BE2C (cell line): Measurements from ENCODE around the gene PLAU.
A peak's percentile ranks its signal among the peaks of the same experiment; 100 is the strongest.

Experiments used
- DNase-seq: peaks from one replicate; pipeline ENCODE4 v3.0.0-alpha.2; 2020
- H3K27me3 ChIP-seq: fragments of 250-450 bp; sonication (Bioruptor Pico); 2 replicates; pipeline ENCODE4 v1.5.1; 2020; ENCODE audit warnings: mild to moderate bottlenecking
- H3K36me3 ChIP-seq: fragments of 250-450 bp; sonication (Bioruptor Pico); 2 replicates; pipeline ENCODE4 v1.5.1; 2020; ENCODE audit warnings: mild to moderate bottlenecking
- H3K4me1 ChIP-seq: fragments of 250-450 bp; sonication (Bioruptor Pico); 2 replicates; pipeline ENCODE4 v1.5.1; 2020
- H3K4me3 ChIP-seq: 2 replicates; pipeline ENCODE4 v1.5.1; 2011; ENCODE audit warnings: low read depth, low read length
- H3K9me3 ChIP-seq: fragments of 250-450 bp; sonication (Bioruptor Pico); 2 replicates; pipeline ENCODE4 v1.5.1; 2020
- TF ChIP-seq, protein P1 (sequence below): IDR thresholded peaks from 2 replicates; pipeline ENCODE4 v1.5.1; 2012; ENCODE audit warnings: mild to moderate bottlenecking, low read depth, low read length

The PLAU gene

DNA sequence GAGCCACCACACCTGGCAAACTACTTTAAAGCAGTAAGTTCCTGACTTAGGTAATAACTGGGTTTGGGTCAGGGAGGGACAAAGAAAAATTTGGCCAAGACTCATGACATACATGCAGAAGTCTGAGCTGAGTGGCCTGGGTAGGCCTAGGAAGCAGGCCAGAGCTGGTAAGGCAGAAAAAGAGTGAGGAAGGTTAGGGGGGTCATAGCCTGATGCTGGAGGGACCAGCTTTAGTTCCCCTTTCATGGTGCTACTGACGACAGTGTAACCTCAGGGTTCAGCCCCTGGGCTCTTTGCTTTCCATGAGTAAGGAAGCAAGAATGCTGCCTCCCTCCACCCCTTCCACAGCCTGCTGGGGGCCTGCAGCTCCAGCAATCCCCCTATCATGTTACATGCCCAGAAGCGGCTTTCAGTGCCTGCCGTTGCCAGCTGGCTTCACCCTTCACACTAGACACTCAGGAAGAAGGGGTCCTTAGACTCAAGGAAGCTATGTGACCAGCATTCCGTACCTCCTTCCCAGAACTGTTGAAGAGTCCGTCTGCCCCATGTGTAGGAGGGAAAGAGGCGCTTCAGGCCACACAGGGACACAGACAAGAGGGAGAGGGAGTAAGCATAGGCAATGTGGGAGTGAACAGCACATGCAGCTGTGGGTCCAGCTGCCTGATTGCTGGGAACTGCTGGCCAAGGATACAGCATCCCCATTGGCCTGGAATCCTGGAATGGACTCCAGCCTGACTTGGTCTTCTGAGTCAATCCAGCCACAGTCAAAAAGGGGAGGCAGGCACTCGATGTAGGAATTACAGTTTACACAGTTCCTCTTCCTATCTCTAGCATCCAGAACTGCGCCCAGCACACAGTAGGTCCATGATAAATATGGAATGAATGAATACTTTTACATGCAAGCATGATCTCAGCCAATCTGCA, 4.1 kb upstream of the PLAU start:
- Histone ChIP-seq H3K4me3 (no peak overlapping the region), H3K36me3 (no peaks in the 10 kb centered on the region), H3K4me1 (no peaks in the 10 kb centered on the region), H3K9me3 (no peaks in the 10 kb centered on the region), H3K27me3 (peaks cover 18% of the 10 kb centered on the region)
- TF ChIP-seq, protein P1, sequence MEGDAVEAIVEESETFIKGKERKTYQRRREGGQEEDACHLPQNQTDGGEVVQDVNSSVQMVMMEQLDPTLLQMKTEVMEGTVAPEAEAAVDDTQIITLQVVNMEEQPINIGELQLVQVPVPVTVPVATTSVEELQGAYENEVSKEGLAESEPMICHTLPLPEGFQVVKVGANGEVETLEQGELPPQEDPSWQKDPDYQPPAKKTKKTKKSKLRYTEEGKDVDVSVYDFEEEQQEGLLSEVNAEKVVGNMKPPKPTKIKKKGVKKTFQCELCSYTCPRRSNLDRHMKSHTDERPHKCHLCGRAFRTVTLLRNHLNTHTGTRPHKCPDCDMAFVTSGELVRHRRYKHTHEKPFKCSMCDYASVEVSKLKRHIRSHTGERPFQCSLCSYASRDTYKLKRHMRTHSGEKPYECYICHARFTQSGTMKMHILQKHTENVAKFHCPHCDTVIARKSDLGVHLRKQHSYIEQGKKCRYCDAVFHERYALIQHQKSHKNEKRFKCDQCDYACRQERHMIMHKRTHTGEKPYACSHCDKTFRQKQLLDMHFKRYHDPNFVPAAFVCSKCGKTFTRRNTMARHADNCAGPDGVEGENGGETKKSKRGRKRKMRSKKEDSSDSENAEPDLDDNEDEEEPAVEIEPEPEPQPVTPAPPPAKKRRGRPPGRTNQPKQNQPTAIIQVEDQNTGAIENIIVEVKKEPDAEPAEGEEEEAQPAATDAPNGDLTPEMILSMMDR = no peak
- no peak for DNase-seq

DNA sequence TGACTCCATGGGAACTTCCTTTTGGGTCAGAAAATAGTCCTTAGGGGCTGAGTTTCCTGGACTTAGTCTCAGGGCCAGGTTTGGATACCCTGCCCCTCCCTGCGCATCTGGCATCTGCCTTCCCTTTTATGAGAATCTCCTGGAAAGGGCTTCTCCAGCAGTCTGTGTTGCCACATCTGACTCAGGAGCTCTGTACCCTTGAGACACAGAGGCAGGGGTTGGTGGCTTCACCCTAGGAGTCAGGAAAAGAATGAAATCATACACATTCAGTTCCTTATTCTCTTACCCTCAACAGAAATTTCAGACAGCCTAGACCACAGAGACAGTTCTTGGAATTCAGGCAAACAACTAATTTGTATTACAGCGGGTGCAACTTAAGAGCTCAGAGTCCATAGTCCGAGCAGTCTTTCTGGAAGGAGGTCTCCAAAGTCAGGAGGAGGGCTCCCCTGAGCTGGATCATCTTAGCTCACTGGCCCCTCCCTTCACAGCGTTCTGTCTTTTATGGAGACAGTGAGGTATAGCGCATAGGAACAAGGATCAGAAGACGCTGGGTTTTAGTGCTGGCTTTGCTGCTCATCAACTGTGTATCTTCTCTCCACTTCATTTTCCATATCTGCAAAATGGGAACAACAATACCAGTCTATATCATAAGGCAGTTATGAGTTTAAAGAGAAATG, 3.0 kb upstream of the PLAU start:
- no peaks in the 10 kb centered on the region for H3K9me3 ChIP-seq
- H3K27me3 ChIP-seq = peaks cover 23% of the 10 kb centered on the region
- TF ChIP-seq, protein P1 = no peak
- no peaks in the 10 kb centered on the region for H3K36me3 ChIP-seq
- no peaks in the 10 kb centered on the region for H3K4me1 ChIP-seq
- DNase-seq = no peak
- no peak overlapping the region for H3K4me3 ChIP-seq

DNA sequence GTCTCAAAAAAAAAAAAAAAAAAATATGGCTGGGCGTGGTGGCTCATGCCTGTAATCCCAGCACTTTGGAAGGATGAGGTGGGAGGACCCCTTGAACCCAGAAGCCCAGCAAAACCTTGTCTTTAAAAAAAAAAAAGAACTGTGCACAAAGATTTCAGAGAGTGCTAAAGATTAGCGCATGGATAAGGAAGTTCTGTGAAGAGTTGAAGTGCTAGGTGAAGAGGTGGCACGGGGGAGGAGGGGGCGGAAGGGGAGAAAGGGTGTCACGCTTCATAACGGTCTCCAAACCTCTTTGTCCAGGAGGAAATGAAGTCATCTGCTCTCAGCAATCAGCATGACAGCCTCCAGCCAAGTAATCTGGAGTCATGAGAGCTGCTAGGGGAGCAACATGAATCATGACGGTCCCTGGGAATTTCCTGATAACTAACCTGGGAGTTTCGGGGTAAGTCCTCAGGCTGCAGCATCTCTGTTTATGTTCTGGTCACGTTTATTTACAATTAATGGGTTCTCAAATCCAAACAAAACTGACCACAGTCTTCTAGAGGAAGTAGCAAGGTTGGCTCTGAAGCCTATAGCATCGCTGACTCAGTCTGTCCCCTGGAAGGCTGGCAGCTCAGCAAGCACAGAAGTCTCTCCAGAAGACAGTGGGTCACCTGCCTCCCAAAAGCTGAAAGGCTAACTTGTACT, 1.9 kb upstream of the PLAU start:
- H3K9me3 ChIP-seq = no peaks in the 10 kb centered on the region
- DNase-seq = no peak
- no peak overlapping the region for H3K4me3 ChIP-seq
- no peaks in the 10 kb centered on the region for H3K36me3 ChIP-seq
- peaks cover 23% of the 10 kb centered on the region for H3K27me3 ChIP-seq
- TF ChIP-seq, protein P1 = no peak
- H3K4me1 ChIP-seq = no peaks in the 10 kb centered on the region

DNA sequence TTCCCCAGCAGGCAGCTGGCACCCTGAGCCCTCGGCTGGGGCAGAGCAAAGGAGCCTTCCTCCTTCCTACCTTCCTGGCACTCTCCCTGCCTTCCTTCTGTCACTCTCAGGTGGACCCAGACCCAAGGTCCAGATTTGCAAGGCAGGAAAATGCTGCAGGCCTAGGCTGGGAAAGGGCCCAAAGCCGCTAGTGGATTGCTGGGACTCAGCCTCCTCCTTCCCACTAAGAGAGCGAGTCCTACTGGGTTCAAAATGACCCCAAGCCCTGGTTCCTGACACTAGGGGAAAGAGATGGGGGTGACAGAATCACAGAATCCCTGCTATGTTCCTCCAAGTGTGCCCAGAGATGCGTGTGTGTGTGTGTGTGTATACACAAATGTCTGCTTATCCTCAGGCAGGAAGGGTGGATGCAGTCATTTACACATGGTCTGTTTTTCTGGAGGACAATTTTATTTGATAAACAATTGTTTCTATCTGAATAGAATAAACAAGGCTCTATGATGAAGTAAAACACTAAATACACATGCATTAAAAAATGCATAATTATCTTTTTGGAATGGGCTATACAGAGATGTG, 1.3 kb upstream of the PLAU start:
- H3K36me3 ChIP-seq = no peaks in the 10 kb centered on the region
- H3K9me3 ChIP-seq = no peaks in the 10 kb centered on the region
- no peaks in the 10 kb centered on the region for H3K4me1 ChIP-seq
- H3K27me3 ChIP-seq = peaks cover 23% of the 10 kb centered on the region
- no peak for DNase-seq
- TF ChIP-seq, protein P1 = no peak
- no peak overlapping the region for H3K4me3 ChIP-seq

DNA sequence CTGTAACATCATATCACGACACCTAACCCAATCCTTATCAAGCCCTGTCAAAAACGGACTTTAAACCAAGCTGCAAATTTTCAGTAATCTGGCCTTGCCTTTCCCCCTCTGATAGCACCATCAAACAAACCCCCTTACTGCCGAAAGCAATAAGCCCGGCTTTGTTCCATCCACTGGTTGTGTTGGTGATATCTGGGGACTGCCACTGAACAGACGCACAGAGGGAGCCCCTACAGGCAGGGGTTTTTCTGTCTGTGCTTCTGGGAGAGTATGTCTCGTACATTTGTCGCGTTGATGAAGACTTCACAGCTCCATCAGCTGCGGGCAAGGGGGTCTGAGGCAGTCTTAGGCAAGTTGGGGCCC, 550 bp upstream of the PLAU start:
- no peak for DNase-seq
- H3K4me3 ChIP-seq = peak overlapping the region; percentile 55

More for the DNA sequence above, 550 bp upstream of the PLAU start:
- Histone ChIP-seq H3K36me3 (no peaks in the 10 kb centered on the region), H3K4me1 (no peaks in the 10 kb centered on the region), H3K27me3 (peaks cover 23% of the 10 kb centered on the region), H3K9me3 (no peaks in the 10 kb centered on the region)
- TF ChIP-seq, protein P1 = no peak
